T47D (cell line): Measurements from ENCODE around the gene SH2D3A.
"Not testable (repeated sequence)": the region's sequence is repeated elsewhere in the genome, so short reads cannot be mapped to it uniquely, and the experiment has no call there.

Source experiments
- DNase-seq, 2 experiments: peaks; one replicate each; pipeline versions ENCODE4 v3.0.0 to v3.0.0-alpha.2; 2011 to 2012; ENCODE audit warnings: low read depth in 1 of 2, low spot score in 1 of 2
- JUND ChIP-seq: IDR thresholded peaks from 2 replicates; pipeline ENCODE4 v1.6.1; 2012; ENCODE audit warnings: low read depth
- in situ Hi-C: cut with HindIII; loops from 2 replicates; pipeline ENCODE4 v1.10.0; 2016; ENCODE audit warnings: low sequenced_read_pairs, low pct_unique_long_range_greater_than_20kb

The SH2D3A gene

GRCh38 chr19:6767357-6768235, at the start of gene SH2D3A:
SH2D3A (minus strand) TSS chr19:6767435; CDS start chr19:6763748, 3,687 bp downstream.
- DNase-seq: peak; percentile 78 to 98
- no peak for TF ChIP-seq JUND
- in situ Hi-C loops: no loop called here

GRCh38 chr19:6813659-6814058, 46.4 kb upstream of the SH2D3A start:
- in situ Hi-C loops: no loop called here
- no peak for TF ChIP-seq JUND
- DNase-seq: no peak

- no peak for DNase-seq
- in situ Hi-C loops: no loop called here
- TF ChIP-seq JUND: no peak
Observed at GRCh38 chr19:6812612-6813011, 45.4 kb upstream of the SH2D3A start.

GRCh38 chr19:6811906-6812305, 44.7 kb upstream of the SH2D3A start:
- DNase-seq: peak; percentile 48 to 88
- in situ Hi-C loops: no loop called here
- TF ChIP-seq JUND: no peak

- in situ Hi-C loops: no loop called here
- no peak for DNase-seq
- no peak for TF ChIP-seq JUND
Observed at GRCh38 chr19:6811378-6811777, 44.1 kb upstream of the SH2D3A start.

GRCh38 chr19:6809262-6809661, 42.0 kb upstream of the SH2D3A start:
- in situ Hi-C loops: no loop called here
- TF ChIP-seq JUND: no peak
- DNase-seq: no peak

- DNase-seq: no peak
- in situ Hi-C loops: no loop called here
- no peak for TF ChIP-seq JUND
Observed at GRCh38 chr19:6808494-6808893, 41.3 kb upstream of the SH2D3A start.

- in situ Hi-C loops: no loop called here
- no peak for DNase-seq
- no peak for TF ChIP-seq JUND
Observed at GRCh38 chr19:6807291-6807690, 40.1 kb upstream of the SH2D3A start.

- DNase-seq: peak in 1 of 2 experiments; percentile 67
- no peak for TF ChIP-seq JUND
- in situ Hi-C loops: no loop called here
Observed at GRCh38 chr19:6806488-6806887, 39.3 kb upstream of the SH2D3A start.

- in situ Hi-C loops: no loop called here
- DNase-seq: no peak
- no peak for TF ChIP-seq JUND
Observed at GRCh38 chr19:6803036-6803404, 35.8 kb upstream of the SH2D3A start.

- DNase-seq: peak in 1 of 2 experiments; percentile 35
- in situ Hi-C loops: no loop called here
- TF ChIP-seq JUND: no peak
Observed at GRCh38 chr19:6802336-6803035, 35.3 kb upstream of the SH2D3A start.

GRCh38 chr19:6801485-6802086, 34.4 kb upstream of the SH2D3A start:
- peak in 1 of 2 experiments; percentile 76 for DNase-seq
- TF ChIP-seq JUND: no peak
- in situ Hi-C loops: no loop called here

- peak; percentile 28; the same call in 1 of the 2 replicates for TF ChIP-seq JUND
- in situ Hi-C loops: no loop called here
- peak in 1 of 2 experiments; percentile 97 for DNase-seq
Observed at GRCh38 chr19:6800991-6801484, 33.8 kb upstream of the SH2D3A start.

GRCh38 chr19:6800160-6800790, 33.0 kb upstream of the SH2D3A start:
- in situ Hi-C loops: not testable (repeated sequence)

More at GRCh38 chr19:6800160-6800790, 33.0 kb upstream of the SH2D3A start:
- not testable (repeated sequence) for DNase-seq
